Fibroblast of peridontal ligament (primary cell): Measurements from ENCODE around the gene PCMTD2.
A peak's percentile ranks its signal among the peaks of the same experiment; 100 is the strongest.

Experiments
- DNase-seq: peaks from one replicate; pipeline ENCODE4 v3.0.0-alpha.2; 2010; ENCODE audit errors: extremely low read depth

Gene PCMTD2

GRCh38 chr20:64238851-64239387, 16.6 kb upstream of the PCMTD2 start:
- no peak for DNase-seq

DNA sequence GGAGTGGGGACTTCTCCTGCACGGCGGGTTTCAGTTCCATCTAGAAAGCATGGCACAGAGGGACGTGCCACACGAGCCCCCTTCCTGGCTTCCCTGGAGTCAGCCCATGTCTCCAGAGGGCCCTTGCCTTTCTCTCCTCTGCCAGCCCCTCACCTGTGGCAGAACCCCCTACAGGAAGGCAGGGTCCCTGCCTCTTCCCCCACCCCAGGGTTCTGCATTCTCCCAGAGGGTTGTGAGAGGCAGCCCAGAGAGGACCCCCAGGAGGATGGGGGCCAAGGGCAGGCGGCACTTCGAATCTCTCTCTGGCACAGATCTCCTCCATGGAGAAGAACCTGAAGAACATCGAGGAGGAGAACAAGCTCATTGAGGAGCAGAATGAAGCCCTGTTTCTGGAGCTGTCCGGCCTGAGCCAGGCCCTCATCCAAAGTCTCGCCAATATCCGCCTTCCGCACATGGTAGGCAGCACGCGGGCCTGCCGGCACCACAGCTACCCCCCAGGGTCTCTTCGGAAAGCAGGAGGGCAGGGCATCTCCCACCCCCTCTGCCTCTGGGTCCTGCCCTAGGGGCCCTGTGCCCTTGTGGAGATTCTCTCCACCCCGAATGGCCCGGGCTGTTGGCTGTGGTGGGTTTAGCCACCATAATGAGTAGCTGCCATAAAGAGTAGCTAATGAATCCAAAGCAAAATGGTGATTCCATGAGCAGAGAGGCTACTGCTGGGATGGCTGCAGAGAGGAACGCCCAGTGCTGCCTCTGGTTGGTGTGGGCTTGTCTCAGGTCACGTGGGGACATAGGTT, 15.9 kb upstream of the PCMTD2 start:
- no peak for DNase-seq

DNA sequence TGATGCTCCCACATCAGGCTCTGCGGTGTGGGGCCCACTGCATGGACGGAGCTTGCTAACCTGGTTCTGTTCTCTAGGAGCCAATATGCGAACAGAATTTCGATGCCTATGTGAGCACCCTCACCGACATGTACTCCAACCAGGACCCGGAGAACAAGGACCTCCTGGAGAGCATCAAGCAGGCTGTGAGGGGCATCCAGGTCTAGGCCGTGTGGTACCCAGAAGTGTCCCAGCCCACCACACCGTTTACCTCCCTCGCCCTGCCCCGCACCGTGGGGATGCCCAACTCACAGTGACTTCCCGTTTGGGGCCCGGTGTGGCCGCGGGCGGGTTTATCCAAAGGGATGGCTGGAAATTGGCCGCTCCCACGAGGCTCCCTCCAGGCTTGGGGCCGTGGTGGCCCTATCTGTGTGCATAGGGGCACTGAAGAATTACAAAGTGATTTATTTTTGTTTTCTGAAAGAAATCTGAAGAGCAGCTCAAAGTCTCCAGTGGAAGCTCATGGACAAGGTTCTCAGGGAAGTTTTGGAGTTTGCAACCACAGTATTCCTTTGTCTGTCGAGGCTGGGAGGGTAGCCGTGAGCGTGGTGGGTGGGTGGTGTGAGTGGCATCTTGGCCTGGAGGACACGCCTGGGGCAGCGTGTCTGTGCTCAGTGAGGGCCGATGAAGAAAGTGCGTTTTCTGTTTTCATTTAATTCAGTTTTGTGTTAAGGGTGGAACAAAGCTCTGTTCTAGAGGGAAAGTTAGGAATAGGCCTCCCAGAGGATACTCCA, 15.1 kb upstream of the PCMTD2 start:
- DNase-seq, result no peak

GRCh38 chr20:64241061-64241460, 14.5 kb upstream of the PCMTD2 start:
- no peak for DNase-seq

DNA sequence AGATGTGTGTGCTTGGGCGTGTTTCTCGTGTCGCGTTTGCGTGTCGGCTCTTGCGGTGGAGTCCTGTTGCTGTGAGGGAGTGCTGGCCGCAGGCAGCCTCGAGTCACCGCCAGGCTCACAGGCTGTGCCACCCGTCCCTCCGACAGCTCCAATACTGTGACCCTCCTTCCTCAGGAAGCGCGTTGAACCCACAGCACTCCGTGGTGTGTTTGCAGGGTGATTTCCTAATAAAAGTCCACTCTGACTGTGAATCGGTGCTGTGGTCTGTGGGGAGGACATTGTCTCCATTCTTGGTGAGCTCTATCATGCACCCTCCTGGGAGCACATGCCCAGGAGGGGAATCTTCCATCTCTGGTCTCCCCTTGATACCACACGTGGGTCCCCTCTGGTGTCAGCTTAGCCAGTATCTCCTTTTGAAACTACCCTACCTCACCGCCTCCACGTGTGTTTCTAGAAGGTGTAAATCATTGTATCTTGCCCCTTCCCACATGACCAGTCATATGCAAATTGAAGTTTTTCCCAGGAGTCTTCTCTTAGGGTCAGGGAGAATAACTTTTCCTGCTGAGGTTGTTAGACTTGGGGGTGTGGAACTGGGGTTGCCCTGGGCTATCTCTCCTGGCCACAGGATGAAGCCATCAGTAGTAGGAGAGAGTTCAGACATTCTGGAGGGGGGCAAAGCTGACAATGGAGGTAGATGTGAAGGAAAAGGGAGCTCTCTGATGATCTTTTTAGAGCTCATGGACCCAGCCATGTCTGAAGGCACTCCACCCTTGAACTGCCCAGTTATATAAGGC, 13.3 kb upstream of the PCMTD2 start:
- DNase-seq, result no peak

- DNase-seq, result no peak
Observed at GRCh38 chr20:64242797-64243475, 12.6 kb upstream of the PCMTD2 start.

DNA sequence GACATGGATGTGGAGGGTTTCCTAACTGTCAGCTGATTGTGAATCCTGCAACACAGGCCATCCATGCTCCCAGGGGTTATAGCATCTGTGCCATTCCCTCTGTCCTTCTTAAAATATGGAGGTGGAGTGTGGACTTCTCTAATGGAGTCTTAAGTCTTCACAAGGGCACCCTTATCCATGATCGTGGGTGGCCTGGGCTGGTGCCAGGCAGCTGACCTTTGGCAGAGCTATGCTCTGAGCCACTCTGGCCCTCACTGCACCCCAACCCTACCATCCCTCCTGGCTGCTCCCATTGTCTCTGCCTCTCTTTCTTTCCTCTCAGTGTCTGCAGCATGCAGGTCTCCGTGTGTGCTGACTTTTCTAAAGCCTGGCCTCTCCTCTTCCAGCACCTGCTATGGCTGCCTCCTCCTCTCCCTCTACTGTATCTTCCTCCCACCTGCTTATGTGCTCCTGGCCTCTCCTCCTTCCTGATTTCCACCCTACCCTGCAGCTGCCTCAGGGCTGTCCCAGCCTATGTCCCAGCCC, 11.2 kb upstream of the PCMTD2 start:
- no peak for DNase-seq

GRCh38 chr20:64244870-64245603, 10.5 kb upstream of the PCMTD2 start:
- DNase-seq, result no peak

- no peak for DNase-seq
Observed at GRCh38 chr20:64245746-64246595, 9.6 kb upstream of the PCMTD2 start.

- no peak for DNase-seq
Observed at GRCh38 chr20:64246616-64247306, 8.8 kb upstream of the PCMTD2 start.

- DNase-seq, result no peak
Observed at GRCh38 chr20:64247307-64247618, 8.3 kb upstream of the PCMTD2 start.

DNA sequence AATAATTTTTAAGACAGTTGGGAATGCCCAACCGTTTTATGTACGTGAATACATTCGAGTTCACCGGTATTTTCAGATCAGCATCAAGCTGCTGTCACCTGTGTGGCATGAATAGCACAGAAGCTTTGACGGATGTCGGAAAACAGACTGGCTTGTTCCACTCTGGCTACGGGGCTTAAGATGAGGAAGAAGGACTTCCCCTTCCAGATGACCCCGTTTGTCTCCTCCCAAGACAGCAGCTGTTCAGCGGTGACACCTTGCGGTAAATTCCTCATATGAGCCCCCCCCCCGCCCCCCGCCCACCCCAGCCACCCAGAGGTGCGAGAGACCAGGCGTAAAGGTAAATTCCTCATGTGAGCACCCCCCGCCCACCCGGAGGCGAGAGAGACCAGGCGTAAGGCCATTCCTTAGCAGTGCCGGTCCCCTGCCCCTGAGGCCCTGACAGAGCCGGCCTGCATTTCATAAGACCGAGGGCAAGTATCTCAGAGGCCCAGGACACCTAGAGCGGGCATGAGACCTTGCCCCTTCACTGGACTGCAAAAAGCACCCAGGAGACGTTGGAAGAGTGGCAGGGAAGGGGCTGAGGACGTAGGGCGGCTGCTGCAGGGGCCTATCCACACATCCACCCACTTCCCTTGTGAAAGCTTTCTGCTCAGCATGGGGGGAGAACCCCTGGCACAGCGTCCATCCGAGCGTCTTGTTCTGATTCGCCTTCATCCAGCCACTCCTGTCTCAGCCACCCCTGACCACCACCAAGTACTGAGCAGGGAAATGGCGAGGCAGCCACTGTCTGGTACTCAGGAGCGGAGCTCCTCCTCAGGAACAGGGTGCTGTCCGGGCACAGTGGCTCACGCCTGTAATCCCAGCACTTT, 7.3 kb upstream of the PCMTD2 start:
- DNase-seq, result no peak

DNA sequence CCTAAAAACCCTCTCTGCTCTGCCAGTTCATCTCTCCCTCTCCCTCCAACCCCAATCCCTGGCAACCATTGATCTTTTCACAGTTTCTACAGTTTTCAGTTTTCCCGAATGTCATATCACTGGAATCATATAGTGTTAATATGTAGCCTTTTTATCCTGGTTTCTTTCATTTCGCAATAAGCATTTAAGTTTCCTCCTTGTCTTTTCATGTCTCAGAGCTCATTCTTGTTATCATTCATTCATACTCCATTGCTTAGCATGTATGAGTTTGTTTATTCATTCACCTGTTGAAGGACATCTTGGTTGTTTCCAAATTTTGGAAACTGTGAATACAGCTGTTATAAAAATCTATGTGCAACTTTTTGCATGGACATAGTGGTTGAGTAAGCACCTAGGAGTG, 5.5 kb upstream of the PCMTD2 start:
- DNase-seq, result no peak

DNA sequence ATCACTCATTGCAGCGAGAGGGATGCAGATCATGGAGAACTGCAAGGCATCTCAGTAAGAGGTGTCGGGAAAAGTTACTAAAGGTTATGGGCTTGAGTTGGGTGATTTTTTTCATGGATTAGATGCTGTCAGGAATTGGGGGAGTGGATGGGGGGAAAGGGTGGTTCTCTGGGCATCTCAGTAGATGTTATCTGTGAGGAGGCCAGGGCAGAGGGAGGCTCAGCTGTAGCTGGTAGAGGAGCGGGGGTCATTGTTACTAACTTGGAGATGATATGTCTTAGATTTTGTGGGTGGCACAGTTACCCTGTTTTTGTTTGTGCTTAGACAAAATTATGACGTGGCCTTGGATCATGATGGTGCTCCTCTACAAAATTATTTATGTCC, 2.6 kb upstream of the PCMTD2 start:
- DNase-seq, result no peak

GRCh38 chr20:64253443-64253842, 2.1 kb upstream of the PCMTD2 start:
- no peak for DNase-seq

DNA sequence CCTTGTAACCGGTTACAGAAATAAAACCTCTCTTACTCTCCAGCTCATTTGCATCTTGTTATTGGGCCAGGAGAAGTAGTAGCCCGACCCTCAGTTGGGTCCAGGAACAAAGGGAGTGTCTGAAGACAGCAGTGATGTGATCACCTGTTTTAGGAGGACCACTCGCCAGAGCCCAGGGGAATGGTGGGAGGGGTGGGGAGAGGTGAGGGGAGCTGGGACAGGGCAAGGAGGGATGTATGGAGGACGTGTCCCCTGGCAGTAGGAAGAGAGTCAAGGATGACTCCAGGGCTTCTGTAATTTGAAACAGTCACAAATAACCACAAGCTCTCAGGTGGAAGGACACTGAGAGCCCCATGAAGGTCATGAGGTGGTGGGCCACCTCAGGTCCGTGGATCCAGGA, 1.4 kb upstream of the PCMTD2 start:
- DNase-seq, result no peak

DNA sequence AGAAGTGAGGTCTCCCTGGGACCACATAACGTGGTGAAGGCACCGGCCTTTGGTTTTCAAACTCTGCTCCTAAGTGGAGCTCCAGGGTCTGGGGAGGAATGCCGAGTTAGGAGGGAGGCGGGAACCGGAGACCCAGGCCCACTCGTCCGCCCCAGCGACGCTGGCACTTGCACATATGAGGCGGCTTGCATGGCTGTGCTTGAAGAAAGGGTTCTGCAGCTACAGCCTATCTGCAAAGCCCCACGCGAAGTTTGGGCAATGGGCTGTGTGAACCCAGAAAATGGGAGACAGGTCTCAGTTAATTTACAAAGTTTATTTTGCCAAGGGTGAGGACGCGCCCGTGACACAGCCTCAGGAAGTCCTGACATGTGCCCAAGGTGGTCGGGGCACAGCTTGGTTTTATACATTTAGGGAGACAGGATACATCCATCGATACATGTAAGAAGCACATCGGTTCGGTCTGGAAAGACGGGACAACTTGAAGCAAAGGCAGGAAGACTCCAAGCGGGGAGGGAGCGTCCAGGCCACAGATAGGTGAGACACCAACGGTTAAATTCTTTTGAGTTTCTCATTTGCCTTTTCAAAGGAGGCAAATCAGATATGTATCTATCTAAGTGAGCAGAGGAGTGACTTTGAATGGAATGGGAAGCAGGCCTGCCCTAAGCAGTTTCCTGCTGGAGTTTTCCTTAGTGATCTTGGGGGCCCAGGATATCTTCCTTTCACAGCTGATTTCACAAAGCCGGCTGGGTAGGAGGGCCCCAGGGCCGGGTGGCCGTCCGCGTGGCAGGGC, 782 bp upstream of the PCMTD2 start:
- DNase-seq, result peak; percentile 20
